Mesodermal cell (in vitro differentiated cells): ENCODE measurements around the gene IGFBP4.

ENCODE experiments used
- H3K27ac ChIP-seq: 2 replicates; pipeline ENCODE4 v1.7.0; 2013; ENCODE audit warnings: mild to moderate bottlenecking, low read depth, low read length, moderate library complexity; ENCODE audit not compliant: severe bottlenecking
- H3K36me3 ChIP-seq: 2 replicates; pipeline ENCODE4 v1.7.1; 2013; ENCODE audit warnings: mild to moderate bottlenecking, low read length, moderate library complexity; ENCODE audit not compliant: control insufficient read depth, insufficient read depth
- H3K4me1 ChIP-seq: one replicate; pipeline ENCODE4 v1.7.1; 2013; ENCODE audit warnings: mild to moderate bottlenecking, low read length; ENCODE audit not compliant: insufficient read depth, control insufficient read depth, poor library complexity, severe bottlenecking
- H3K4me3 ChIP-seq: 2 replicates; pipeline ENCODE4 v1.7.0; 2013; ENCODE audit warnings: low read length, control low read depth, mild to moderate bottlenecking; ENCODE audit not compliant: insufficient read depth, poor library complexity, severe bottlenecking; ENCODE audit errors: extremely low read depth
- H3K9me3 ChIP-seq: 2 replicates; pipeline ENCODE4 v1.7.1; 2013; ENCODE audit warnings: mild to moderate bottlenecking, low read length, moderate library complexity; ENCODE audit not compliant: control insufficient read depth
- WGBS, 2 experiments: methylation state at CpG; one replicate each; pipeline ENCODE4 v1.1.5; 2013; ENCODE audit warnings: missing lambda C conversion rate in 2 of 2; ENCODE audit not compliant: insufficient coverage in 2 of 2; 5-methylcytosine and 5-hydroxymethylcytosine counted together

IGFBP4 gene

GRCh38 chr17:40496634-40497420 is 53.6 kb downstream of the IGFBP4 start:
- Histone ChIP-seq H3K4me1 (peaks cover 17% of the 10 kb centered on the region), H3K4me3 (no peak overlapping the region), H3K9me3 (no peaks in the 10 kb centered on the region), H3K27ac (no peak overlapping the region), H3K36me3 (no peaks in the 10 kb centered on the region)
- WGBS, 2 experiments = 81 to 97% methylated on average over 4 to 5 of the region's 9 CpGs

DNA sequence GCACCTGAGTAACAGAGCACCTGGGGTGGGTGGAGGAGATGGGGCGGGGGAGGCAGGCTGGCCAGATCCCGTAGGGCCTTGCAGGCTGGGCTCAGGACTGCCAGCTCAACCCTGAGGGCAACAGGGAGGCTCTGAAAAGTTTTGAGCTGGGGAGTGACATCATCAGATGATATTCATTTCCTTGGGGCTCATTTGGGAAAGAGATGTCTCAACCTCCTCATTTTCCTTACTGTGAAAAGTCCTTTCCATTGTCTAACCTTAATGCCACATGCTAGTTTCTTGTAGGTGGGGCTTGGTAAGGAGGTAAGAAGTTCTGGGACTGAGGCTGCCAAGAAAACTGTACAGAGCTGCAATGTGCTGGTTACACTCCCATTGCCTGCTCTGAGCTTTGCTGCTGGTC is 54.4 kb downstream of the IGFBP4 start:
- WGBS, 2 experiments = 81% methylated on average over 2 of the region's 2 CpGs; no CpG with 5 or more reads in 1 of the 2 experiments
- Histone ChIP-seq H3K36me3 (no peaks in the 10 kb centered on the region), H3K4me3 (no peak overlapping the region), H3K9me3 (no peaks in the 10 kb centered on the region), H3K4me1 (peaks cover 17% of the 10 kb centered on the region), H3K27ac (no peak overlapping the region)

- Histone ChIP-seq H3K27ac (no peak overlapping the region), H3K4me3 (no peak overlapping the region), H3K4me1 (peaks cover 17% of the 10 kb centered on the region), H3K36me3 (no peaks in the 10 kb centered on the region), H3K9me3 (no peaks in the 10 kb centered on the region)
- WGBS, 2 experiments = 80 to 92% methylated on average over 5 to 8 of the region's 9 CpGs
Observed at GRCh38 chr17:40498281-40499084, 55.2 kb downstream of the IGFBP4 start.

DNA sequence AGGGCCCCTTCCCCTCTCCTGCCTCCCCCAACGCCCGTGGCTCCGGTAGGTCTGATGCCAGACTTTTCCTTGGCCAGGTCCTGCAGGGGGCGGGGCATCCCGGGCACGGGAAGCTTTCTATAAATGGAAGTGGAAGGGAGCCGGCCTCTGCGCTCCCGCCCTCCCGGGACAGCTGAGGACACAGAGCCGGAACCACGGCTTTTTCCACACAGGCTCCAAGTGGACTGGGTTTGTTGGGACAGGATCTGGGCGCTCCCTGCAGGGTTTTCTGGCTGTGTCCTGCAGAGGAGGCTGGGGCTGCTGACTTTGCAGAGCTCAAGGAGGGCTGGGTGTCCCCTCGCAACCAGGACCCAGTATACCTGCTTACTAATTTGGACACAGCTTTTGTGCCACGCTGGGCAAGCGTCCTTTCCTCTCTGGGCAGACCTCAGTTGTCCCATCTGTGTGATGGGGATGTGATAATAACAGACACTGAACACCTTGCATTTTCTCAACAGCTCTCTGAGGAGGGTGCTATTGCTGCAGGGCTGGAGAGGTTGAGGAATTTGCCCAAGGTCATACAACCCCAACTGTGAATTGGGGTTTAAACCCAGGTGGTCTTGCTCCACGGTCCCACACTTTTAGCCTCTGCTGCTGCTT is 56.4 kb downstream of the IGFBP4 start:
- H3K4me3 ChIP-seq = no peak overlapping the region
- no peak overlapping the region for H3K27ac ChIP-seq
- 50 to 51% methylated on average over 8 to 10 of the region's 17 CpGs for WGBS, 2 experiments
- no peaks in the 10 kb centered on the region for H3K36me3 ChIP-seq
- H3K9me3 ChIP-seq = no peaks in the 10 kb centered on the region
- peaks cover 17% of the 10 kb centered on the region for H3K4me1 ChIP-seq

- no peaks in the 10 kb centered on the region for H3K36me3 ChIP-seq
- peaks cover 17% of the 10 kb centered on the region for H3K4me1 ChIP-seq
- H3K4me3 ChIP-seq = no peak overlapping the region
- H3K27ac ChIP-seq = no peak overlapping the region
- 91 to 95% methylated on average over 5 to 8 of the region's 11 CpGs for WGBS, 2 experiments
- H3K9me3 ChIP-seq = no peaks in the 10 kb centered on the region
Observed at GRCh38 chr17:40500190-40500589, 56.9 kb downstream of the IGFBP4 start.

DNA sequence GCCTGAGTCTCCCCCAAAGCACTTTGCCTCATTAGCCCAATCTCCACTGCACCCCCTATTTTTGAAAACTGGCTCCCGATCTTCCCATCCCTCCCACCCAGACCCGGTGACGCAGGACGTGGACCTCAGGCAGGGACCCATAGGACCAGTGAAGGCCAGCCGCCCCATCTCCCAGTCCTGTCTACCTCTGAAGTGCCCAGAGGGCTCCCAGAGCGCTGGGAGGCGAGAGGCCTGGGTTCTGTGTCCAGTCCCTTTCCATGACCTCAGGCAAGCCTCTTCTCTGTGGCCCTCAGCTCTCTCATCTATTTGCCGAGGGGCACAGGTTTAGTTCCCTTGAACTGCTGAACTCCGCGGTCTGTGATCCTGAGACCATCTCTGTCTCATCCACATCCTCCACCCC is 57.5 kb downstream of the IGFBP4 start:
- no peak overlapping the region for H3K27ac ChIP-seq
- no peaks in the 10 kb centered on the region for H3K36me3 ChIP-seq
- H3K9me3 ChIP-seq = no peaks in the 10 kb centered on the region
- peaks cover 17% of the 10 kb centered on the region for H3K4me1 ChIP-seq
- no peak overlapping the region for H3K4me3 ChIP-seq
- 90 to 100% methylated on average over 5 to 6 of the region's 10 CpGs for WGBS, 2 experiments

- Histone ChIP-seq H3K36me3 (no peaks in the 10 kb centered on the region), H3K9me3 (no peaks in the 10 kb centered on the region), H3K27ac (no peak within 1 kb of the TSS), H3K4me1 (peaks cover 18% of the 10 kb centered on the region), H3K4me3 (no peak within 1 kb of the TSS)
- WGBS, 2 experiments = 94 to 100% methylated on average over 1 to 4 of the region's 7 CpGs
Observed at GRCh38 chr17:40501499-40501911, 58.3 kb downstream of the IGFBP4 start, which contains the start of gene TNS4. TSS of gene TNS4 (minus strand) at chr17:40501623. CDS start at chr17:40496425, 5,198 bp downstream.

GRCh38 chr17:40502716-40503115 is 59.5 kb downstream of the IGFBP4 start:
- H3K4me1 ChIP-seq = peaks cover 19% of the 10 kb centered on the region
- WGBS, 2 experiments = 97 to 100% methylated on average over 5 of the region's 5 CpGs
- H3K36me3 ChIP-seq = no peaks in the 10 kb centered on the region
- no peaks in the 10 kb centered on the region for H3K9me3 ChIP-seq
- H3K4me3 ChIP-seq = no peak overlapping the region
- H3K27ac ChIP-seq = no peak overlapping the region

DNA sequence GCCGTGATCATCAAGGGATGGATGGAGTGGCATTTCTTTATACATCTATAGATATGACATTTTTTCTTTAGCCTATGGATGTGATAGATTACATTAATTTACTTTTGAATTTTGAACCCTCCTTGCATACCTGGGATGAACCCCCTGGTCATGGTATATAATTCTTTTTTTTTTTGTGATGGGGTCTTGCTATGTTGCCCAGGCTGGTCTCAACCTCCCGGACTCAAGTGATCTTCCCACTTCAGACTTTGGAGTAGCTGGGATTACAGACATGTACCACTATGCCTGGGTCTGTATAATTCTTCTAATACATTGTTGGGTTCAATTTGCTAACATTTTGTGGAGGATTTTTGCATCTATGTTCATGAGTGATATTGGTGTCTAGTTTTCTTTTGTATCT is 59.9 kb downstream of the IGFBP4 start:
- Histone ChIP-seq H3K4me3 (no peak overlapping the region), H3K27ac (no peak overlapping the region), H3K36me3 (no peaks in the 10 kb centered on the region), H3K9me3 (no peaks in the 10 kb centered on the region), H3K4me1 (peaks cover 15% of the 10 kb centered on the region)
- WGBS, 2 experiments = no CpG with 5 or more reads among the region's 2 CpGs

DNA sequence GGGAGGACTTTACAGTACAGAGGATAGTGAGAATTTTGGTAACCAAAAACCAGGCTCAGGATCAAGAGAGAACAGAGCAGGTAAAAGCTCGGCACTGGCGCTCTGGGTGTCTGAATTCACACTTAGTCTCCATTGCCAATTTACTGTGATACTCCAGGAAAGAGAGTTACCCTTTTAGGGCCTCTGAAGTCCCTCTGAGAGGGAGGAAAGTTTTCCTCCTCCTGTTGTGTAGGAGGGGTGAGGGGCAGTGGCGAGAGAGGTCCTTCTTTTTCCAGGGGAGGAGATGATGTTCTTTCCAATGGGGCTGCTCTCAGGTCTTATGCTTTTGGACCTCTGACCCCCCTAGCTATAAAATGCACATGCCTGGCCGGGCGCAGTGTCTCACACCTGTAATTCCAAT is 63.5 kb downstream of the IGFBP4 start:
- 93% methylated on average over 2 of the region's 5 CpGs; no CpG with 5 or more reads in 1 of the 2 experiments for WGBS, 2 experiments
- no peak overlapping the region for H3K4me3 ChIP-seq
- peaks cover 18% of the 10 kb centered on the region for H3K4me1 ChIP-seq
- H3K27ac ChIP-seq = no peak overlapping the region
- H3K9me3 ChIP-seq = no peaks in the 10 kb centered on the region
- H3K36me3 ChIP-seq = no peaks in the 10 kb centered on the region
